Kidney (tissue), 14 donors: Measurements from ENCODE around the gene SCO2. TPM values are rescaled to one million over a fixed set of nuclear protein-coding genes. Genes with fewer than 3 reads are reported as not detected.

ENCODE experiments used
- DNase-seq, 5 donors: peaks; one replicate each; pipeline ENCODE4 v3.0.0-alpha.2; 2013 to 2020
- FAIRE-seq: peaks from 2 replicates; lab custom pipeline; 2012; peaks lifted over from hg19 to GRCh38; lab: Jason Lieb, UNC
- H3K27ac ChIP-seq, 2 donors: one replicate each; pipeline ENCODE4 v1.7.0; 2013; ENCODE audit warnings: low read depth in 2 of 2, low read length in 2 of 2, inconsistent platforms in 1 of 2
- H3K27me3 ChIP-seq: one replicate; pipeline ENCODE4 v1.7.1; 2013; ENCODE audit warnings: low read length, inconsistent platforms; ENCODE audit not compliant: control insufficient read depth, insufficient read depth
- H3K36me3 ChIP-seq, 3 donors: one replicate each; pipeline versions ENCODE4 v1.7.0 to v1.7.1; 2013; ENCODE audit warnings: low read length in 3 of 3, control low read depth in 1 of 3, inconsistent platforms in 1 of 3; ENCODE audit not compliant: insufficient read depth in 3 of 3, control insufficient read depth in 2 of 3
- H3K4me1 ChIP-seq, 3 donors: one replicate each; pipeline versions ENCODE4 v1.7.0 to v1.7.1; 2013; ENCODE audit warnings: low read length in 3 of 3, inconsistent platforms in 1 of 3, low read depth in 1 of 3; ENCODE audit not compliant: control insufficient read depth in 2 of 3, insufficient read depth in 2 of 3
- H3K4me3 ChIP-seq, 3 donors: one replicate each; pipeline versions ENCODE4 v1.7.0 to v1.8.1; 2013; ENCODE audit warnings: low read length in 3 of 3, control low read depth in 1 of 3, inconsistent platforms in 1 of 3
- H3K9ac ChIP-seq, 3 donors: one replicate each; pipeline versions ENCODE4 v1.7.0 to v1.7.1; 2013; ENCODE audit warnings: low read length in 3 of 3, control low read depth in 1 of 3, inconsistent platforms in 1 of 3
- H3K9me3 ChIP-seq, 3 donors: one replicate each; pipeline versions ENCODE4 v1.7.0 to v1.7.1; 2013; ENCODE audit warnings: low read length in 3 of 3, control low read depth in 1 of 3, inconsistent platforms in 1 of 3; ENCODE audit not compliant: control insufficient read depth in 2 of 3, insufficient read depth in 1 of 3
- intact Hi-C: fragments of 100-400 bp; cut with DNase I; formaldehyde crosslinking; loops from one replicate; pipeline ENCODE4 v1.11.1; 2022
- polyA plus RNA-seq: library from polyadenylated mRNA; stranded (reverse); fragments of 350-450 nt; fragmentation: Illumina TruSeq; extraction: RNeasy Lipid Tissue Mini Kit (QIAGEN cat#74804); gene quantifications from one replicate; pipeline ENCODE4 v1.2.3, GENCODE V29; 2014; ENCODE audit warnings: low read depth, low replicate concordance; ENCODE audit not compliant: insufficient read depth
- total RNA-seq: library from RNA; stranded (reverse); fragmentation: NEBNext Ultra II Directional; extraction: Animal tissue kit (Norgen Biotek cat#: 25700); gene quantifications from one replicate; pipeline ENCODE4 v1.2.1, GENCODE V29; 2021
- TF ChIP-seq, protein P1 (sequence below): IDR thresholded peaks from 3 replicates; pipeline ENCODE4 v1.5.1; 2012; ENCODE audit warnings: mild to moderate bottlenecking, moderate library complexity, borderline replicate concordance; ENCODE audit not compliant: insufficient read depth; ENCODE audit errors: extremely low read depth
- donor health status: control.
- donor health status: control.
- donor health status: control.
- donor health status: control.
- donor health status: control.
- donor health status: DM: yes; HTN: yes; CAD: no.
- donor health status: Normal renal cell carcinoma (clear cell type).

SCO2 gene
- total and polyA plus RNA-seq, 2 donors from 2014 or later = 1.1 to 4.1 TPM

DNA sequence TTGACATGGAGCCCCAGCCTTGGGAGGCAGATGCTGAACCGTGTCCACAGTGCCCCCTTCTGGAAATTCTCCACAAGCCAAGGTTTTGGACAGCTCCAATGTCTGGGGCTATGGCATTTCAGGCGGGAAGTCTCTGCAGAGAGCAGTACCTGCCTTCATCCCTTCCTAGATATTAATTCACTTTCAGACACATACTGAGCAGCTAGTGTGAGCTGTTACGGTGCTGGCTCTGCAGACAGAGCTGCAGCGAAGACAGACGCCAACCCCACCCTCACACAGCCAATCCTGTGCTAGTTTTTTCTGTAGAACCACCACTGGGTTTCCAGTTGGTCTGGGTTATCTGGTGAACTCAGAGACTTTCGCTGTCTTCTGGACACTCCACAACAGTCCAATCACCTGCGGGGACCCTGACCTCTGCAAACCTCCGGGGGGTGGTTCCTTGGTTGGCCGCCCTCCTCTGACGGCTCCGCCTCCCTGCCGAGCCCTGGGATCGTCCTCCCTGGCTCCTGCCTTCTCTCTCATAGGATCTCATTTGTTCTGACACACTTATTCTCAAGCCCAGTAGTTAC, 27.0 kb downstream of the SCO2 start:
- no peak for FAIRE-seq
- Histone ChIP-seq H3K4me1 (no peaks in the 10 kb centered on the region), H3K9me3 (no peaks in the 10 kb centered on the region), H3K27ac (no peak overlapping the region), H3K9ac (no peak overlapping the region), H3K4me3 (no peak overlapping the region), H3K36me3 (no peaks in the 10 kb centered on the region), H3K27me3 (no peaks in the 10 kb centered on the region)
- intact Hi-C loops = no loop called here
- TF ChIP-seq, protein P1, sequence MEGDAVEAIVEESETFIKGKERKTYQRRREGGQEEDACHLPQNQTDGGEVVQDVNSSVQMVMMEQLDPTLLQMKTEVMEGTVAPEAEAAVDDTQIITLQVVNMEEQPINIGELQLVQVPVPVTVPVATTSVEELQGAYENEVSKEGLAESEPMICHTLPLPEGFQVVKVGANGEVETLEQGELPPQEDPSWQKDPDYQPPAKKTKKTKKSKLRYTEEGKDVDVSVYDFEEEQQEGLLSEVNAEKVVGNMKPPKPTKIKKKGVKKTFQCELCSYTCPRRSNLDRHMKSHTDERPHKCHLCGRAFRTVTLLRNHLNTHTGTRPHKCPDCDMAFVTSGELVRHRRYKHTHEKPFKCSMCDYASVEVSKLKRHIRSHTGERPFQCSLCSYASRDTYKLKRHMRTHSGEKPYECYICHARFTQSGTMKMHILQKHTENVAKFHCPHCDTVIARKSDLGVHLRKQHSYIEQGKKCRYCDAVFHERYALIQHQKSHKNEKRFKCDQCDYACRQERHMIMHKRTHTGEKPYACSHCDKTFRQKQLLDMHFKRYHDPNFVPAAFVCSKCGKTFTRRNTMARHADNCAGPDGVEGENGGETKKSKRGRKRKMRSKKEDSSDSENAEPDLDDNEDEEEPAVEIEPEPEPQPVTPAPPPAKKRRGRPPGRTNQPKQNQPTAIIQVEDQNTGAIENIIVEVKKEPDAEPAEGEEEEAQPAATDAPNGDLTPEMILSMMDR = peak; percentile 75
- peak; percentile 75 to 88 (median 77) for DNase-seq

DNA sequence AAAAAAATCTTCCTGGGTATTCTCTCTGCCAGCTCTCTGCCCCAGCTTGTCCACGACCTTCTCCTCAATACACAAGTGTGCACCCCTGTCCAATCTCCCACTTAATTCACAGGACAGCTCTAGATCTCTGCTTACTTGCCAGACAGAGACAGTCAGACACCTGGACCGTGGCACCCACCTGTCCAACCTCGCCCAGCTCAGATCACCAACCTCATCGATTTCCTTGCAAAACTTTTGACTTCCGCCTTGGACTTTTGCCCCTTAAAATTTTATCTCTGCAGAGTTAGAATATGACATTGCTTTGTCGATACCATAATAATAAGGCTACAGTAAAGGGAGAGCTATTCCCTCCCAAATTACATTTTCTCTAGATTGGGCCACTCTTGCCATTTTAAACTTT, 28.3 kb downstream of the SCO2 start:
- no peaks in the 10 kb centered on the region for H3K36me3 ChIP-seq
- no peaks in the 10 kb centered on the region for H3K9me3 ChIP-seq
- TF ChIP-seq, protein P1 = no peak
- intact Hi-C loops = no loop called here
- H3K27me3 ChIP-seq = no peaks in the 10 kb centered on the region
- no peaks in the 10 kb centered on the region for H3K4me1 ChIP-seq
- H3K4me3 ChIP-seq = no peak overlapping the region
- FAIRE-seq (no peak), DNase-seq (no peak)
- H3K27ac ChIP-seq = no peak overlapping the region
- H3K9ac ChIP-seq = no peak overlapping the region

DNA sequence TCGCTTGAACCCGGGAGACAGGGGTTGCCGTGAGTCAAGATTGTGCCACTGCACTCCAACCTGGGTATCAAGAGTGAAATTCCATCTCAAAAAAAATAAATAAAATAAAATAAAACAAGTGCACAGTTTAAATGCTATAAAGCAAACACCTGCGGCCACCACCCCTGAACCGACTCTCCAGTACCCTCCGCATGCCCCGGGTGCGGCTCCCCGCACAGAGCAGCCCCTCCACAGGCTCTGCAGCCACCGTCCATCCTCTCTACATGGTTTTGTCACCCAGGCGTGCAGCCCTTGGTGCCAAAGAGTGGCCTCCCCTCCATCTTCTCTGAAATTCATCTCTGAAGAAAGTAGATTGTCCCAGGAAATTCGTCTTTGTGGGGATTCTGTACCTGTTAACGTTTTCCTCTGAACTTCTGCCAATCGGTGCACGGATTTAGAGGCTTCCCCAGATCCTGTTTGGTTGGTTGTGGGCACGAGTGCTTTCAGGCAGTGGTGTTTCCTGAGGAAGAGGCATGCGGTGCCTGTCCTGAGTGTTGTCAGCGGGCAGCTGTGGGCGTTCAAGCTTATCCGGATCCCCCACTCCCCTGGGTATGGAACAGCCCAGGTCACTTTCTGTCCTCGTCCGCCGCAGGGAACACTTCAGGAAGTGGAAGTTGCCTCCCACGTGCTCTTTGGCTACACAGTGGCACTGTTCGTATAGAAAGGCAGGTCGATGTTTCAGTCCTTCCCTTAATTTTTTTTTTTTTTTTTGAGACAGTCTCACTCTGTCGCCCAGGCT, 34.7 kb downstream of the SCO2 start:
- intact Hi-C loops = no loop called here
- FAIRE-seq (no peak), DNase-seq (peak in 4 of 5 donors; percentile 66 to 73 (median 70))
- Histone ChIP-seq H3K27ac (no peak overlapping the region), H3K27me3 (no peaks in the 10 kb centered on the region), H3K9me3 (no peaks in the 10 kb centered on the region), H3K36me3 (peaks cover 0 to 4% (median 0%) of the 10 kb centered on the region in 3 donors), H3K9ac (no peak overlapping the region), H3K4me3 (no peak overlapping the region), H3K4me1 (peaks cover 0 to 7% (median 0%) of the 10 kb centered on the region in 3 donors)
- TF ChIP-seq, protein P1 = no peak
